T-cell (primary cell): ENCODE results near the gene PPFIA4. TPM values are rescaled to one million over a fixed set of nuclear protein-coding genes. Genes with fewer than 3 reads are reported as not detected.

ENCODE experiments used
- ATAC-seq, 4 experiments: fragments of 200-7000 bp in 3 of 4; fragments of 150-1000 bp in 1 of 4; cut with Tn5 transposase; replicated peaks in 1 of 4; 1 replicate in 3 of 4; 2 replicates in 1 of 4; pipeline ENCODE4 v1.10.0; 2021; ENCODE audit warnings: moderate library complexity in 3 of 4, mild to moderate bottlenecking in 2 of 4, moderate number of reproducible peaks in 1 of 4
- CTCF ChIA-PET, 2 donors: fragments of 300-600 bp; sonication (Branson Sonifier 250); formaldehyde crosslinking; loops; one replicate each; lab custom pipeline; 2022; ENCODE audit warnings: antibody characterized with exemption in 2 of 2; lab: Charles Lee
- POLR2A ChIA-PET, 2 donors: fragments of 300-600 bp; sonication (Branson Sonifier 250); formaldehyde crosslinking; loops; one replicate each; lab custom pipeline; 2022; ENCODE audit warnings: antibody characterized with exemption in 2 of 2; lab: Charles Lee
- DNase-seq, 35 experiments: peaks; one replicate each; pipeline versions ENCODE4 v3.0.0 to v3.0.0-alpha.2; 2013 to 2023
- H3K27ac ChIP-seq: one replicate; pipeline ENCODE4 v1.5.1; 2013; ENCODE audit warnings: low read length
- H3K27me3 ChIP-seq, 2 experiments: replicated peaks in 1 of 2; 1 replicate in 1 of 2; 2 replicates in 1 of 2; pipeline versions ENCODE4 v1.6.1 to v1.7.0; 2013; ENCODE audit warnings: low read length in 1 of 2, mixed read lengths in 1 of 2; ENCODE audit not compliant: control insufficient read depth in 2 of 2, insufficient read depth in 2 of 2; ENCODE audit errors: extremely low read depth in 1 of 2
- H3K36me3 ChIP-seq, 2 donors: 1 replicate in 1 of 2; 2 replicates in 1 of 2; pipeline versions ENCODE4 v1.6.1 to v1.7.0; 2013; ENCODE audit warnings: low read length in 1 of 2; ENCODE audit not compliant: control insufficient read depth in 2 of 2, insufficient read depth in 1 of 2; ENCODE audit errors: extremely low read depth in 1 of 2
- H3K4me1 ChIP-seq, 2 experiments: 1 replicate in 1 of 2; 2 replicates in 1 of 2; pipeline versions ENCODE4 v1.6.1 to v1.7.0; 2013; ENCODE audit warnings: low read length in 2 of 2, mixed read lengths in 1 of 2; ENCODE audit not compliant: insufficient read depth in 2 of 2, control insufficient read depth in 1 of 2; ENCODE audit errors: extremely low read depth in 1 of 2
- H3K4me3 ChIP-seq, 2 donors: 1 replicate in 1 of 2; 2 replicates in 1 of 2; pipeline versions ENCODE4 v1.5.1 to v1.7.0; 2013; ENCODE audit warnings: mild to moderate bottlenecking in 2 of 2, low read length in 1 of 2, moderate library complexity in 1 of 2; ENCODE audit not compliant: control insufficient read depth in 1 of 2; ENCODE audit errors: extremely low read depth in 1 of 2
- H3K9me3 ChIP-seq: 2 replicates; pipeline ENCODE4 v1.7.0; 2013
- H3K27ac Mint-ChIP-seq, 2 donors: one replicate each; pipeline ENCODE4 v1.8.0; 2020 to 2021; ENCODE audit warnings: mild to moderate bottlenecking in 2 of 2, mixed read lengths in 2 of 2
- H3K27me3 Mint-ChIP-seq, 2 donors: one replicate each; pipeline ENCODE4 v1.8.0; 2021 to 2022; ENCODE audit warnings: mixed read lengths in 2 of 2
- H3K36me3 Mint-ChIP-seq: one replicate; pipeline ENCODE4 v1.8.0; 2021; ENCODE audit warnings: mixed read lengths
- H3K4me1 Mint-ChIP-seq, 3 donors: one replicate each; pipeline ENCODE4 v1.8.0; 2020 to 2022; ENCODE audit warnings: mixed read lengths in 3 of 3, mild to moderate bottlenecking in 1 of 3
- H3K4me3 Mint-ChIP-seq, 3 donors: one replicate each; pipeline ENCODE4 v1.8.0; 2020 to 2022; ENCODE audit warnings: mild to moderate bottlenecking in 3 of 3, mixed read lengths in 3 of 3, moderate library complexity in 3 of 3
- H3K9me3 Mint-ChIP-seq, 3 donors: one replicate each; pipeline ENCODE4 v1.8.0; 2020 to 2022; ENCODE audit warnings: mixed read lengths in 3 of 3
- WGBS: methylation state at CpG from one replicate; pipeline ENCODE4 v1.1.5; 2013; ENCODE audit warnings: missing lambda C conversion rate; ENCODE audit not compliant: insufficient coverage; 5-methylcytosine and 5-hydroxymethylcytosine counted together
- total RNA-seq, 35 experiments: library from RNA in 6 of 35; stranded (reverse) in 6 of 35; fragments of 120-200 nt in 1 of 35; gene quantifications; one replicate each; pipeline versions ENCODE4 v1.2.1 to v1.2.4 and lab custom pipeline; 2013 to 2026

PPFIA4 gene
- total RNA-seq, 5 donors from 2014 or later (not counting 1 experiment from before 2014, with no cell fraction given), result 0.66 to 2.0 (median 1.7) TPM

- POLR2A ChIA-PET, result no interaction called here
- no peak overlapping the region for H3K4me3 Mint-ChIP-seq
- ATAC-seq, result no peak
Measured at GRCh38 chr1:203069030-203069747, 42.9 kb downstream of the PPFIA4 start.

GRCh38 chr1:203072002-203072602 is 45.8 kb downstream of the PPFIA4 start:
- Histone ChIP-seq H3K4me1 (peaks cover 0 to 11% of the 10 kb centered on the region in 2 experiments), H3K36me3 (no peaks in the 10 kb centered on the region), H3K27ac (no peak overlapping the region), H3K9me3 (no peaks in the 10 kb centered on the region), H3K4me3 (no peak overlapping the region), H3K27me3 (peaks cover 0 to 30% of the 10 kb centered on the region in 2 experiments)
- Mint-ChIP-seq H3K27me3 (peaks cover 32 to 35% of the 10 kb centered on the region in 2 donors), H3K27ac (no peak overlapping the region), H3K36me3 (no peaks in the 10 kb centered on the region), H3K9me3 (no peaks in the 10 kb centered on the region), H3K4me3 (no peak overlapping the region), H3K4me1 (peaks cover 5 to 11% (median 6%) of the 10 kb centered on the region in 3 donors)
- WGBS, result 79% methylated on average over 2 of the region's 7 CpGs
- ChIA-PET POLR2A (no interaction called here), CTCF (no interaction called here)
- DNase-seq (no peak), ATAC-seq (no peak)

More at GRCh38 chr1:203069030-203069747, 42.9 kb downstream of the PPFIA4 start:
- no peak for DNase-seq
- Mint-ChIP-seq H3K36me3 (no peaks in the 10 kb centered on the region), H3K27me3 (peaks cover 15 to 16% of the 10 kb centered on the region in 2 donors), H3K9me3 (no peaks in the 10 kb centered on the region), H3K4me1 (no peaks in the 10 kb centered on the region), H3K27ac (no peak overlapping the region)
- CTCF ChIA-PET, result no interaction called here
- no peak overlapping the region for H3K4me3 ChIP-seq
- no peaks in the 10 kb centered on the region for H3K36me3 ChIP-seq
- H3K9me3 ChIP-seq, result no peaks in the 10 kb centered on the region
- WGBS, result 67% methylated on average over 1 of the region's 4 CpGs
- H3K4me1 ChIP-seq, result no peaks in the 10 kb centered on the region
- no peak overlapping the region for H3K27ac ChIP-seq
- peaks cover 0 to 3% of the 10 kb centered on the region in 2 experiments for H3K27me3 ChIP-seq

DNA sequence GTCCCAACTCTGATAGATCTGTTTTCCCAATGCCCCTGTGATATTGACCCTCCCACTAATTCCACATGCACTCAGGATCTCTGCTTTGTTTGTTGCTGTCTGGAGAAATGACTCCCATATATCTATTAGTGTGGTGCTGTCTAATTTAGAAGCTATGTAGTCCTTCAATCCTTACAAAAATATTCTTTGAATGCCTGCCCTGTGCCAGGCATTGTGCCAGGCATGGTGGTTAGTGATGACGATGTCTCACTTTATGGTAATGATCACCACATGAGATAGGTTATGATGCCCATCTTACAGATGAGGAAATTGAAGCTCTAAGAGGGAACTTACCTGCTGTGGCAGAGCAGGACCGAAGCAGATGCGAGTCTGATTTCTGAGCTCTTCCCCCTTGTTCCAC is 46.6 kb downstream of the PPFIA4 start:
- Histone ChIP-seq H3K36me3 (no peaks in the 10 kb centered on the region), H3K27me3 (peaks cover 0 to 37% of the 10 kb centered on the region in 2 experiments), H3K4me3 (no peak overlapping the region), H3K27ac (no peak overlapping the region), H3K4me1 (peaks cover 0 to 11% of the 10 kb centered on the region in 2 experiments), H3K9me3 (no peaks in the 10 kb centered on the region)
- CTCF ChIA-PET, result no interaction called here
- Mint-ChIP-seq H3K36me3 (no peaks in the 10 kb centered on the region), H3K4me1 (peaks cover 5 to 11% (median 6%) of the 10 kb centered on the region in 3 donors), H3K27ac (no peak overlapping the region), H3K9me3 (no peaks in the 10 kb centered on the region), H3K4me3 (no peak overlapping the region), H3K27me3 (peaks cover 40 to 43% of the 10 kb centered on the region in 2 donors)
- POLR2A ChIA-PET, result interaction anchor here in 1 of 2 donors (0.5 kb wide), 1 partner anchor 687 kb away, joined by 3 read pairs; no protein-coding TSS in a partner anchor
- DNase-seq, result no peak
- 80% methylated on average over 3 of the region's 3 CpGs for WGBS
- ATAC-seq, result no peak

DNA sequence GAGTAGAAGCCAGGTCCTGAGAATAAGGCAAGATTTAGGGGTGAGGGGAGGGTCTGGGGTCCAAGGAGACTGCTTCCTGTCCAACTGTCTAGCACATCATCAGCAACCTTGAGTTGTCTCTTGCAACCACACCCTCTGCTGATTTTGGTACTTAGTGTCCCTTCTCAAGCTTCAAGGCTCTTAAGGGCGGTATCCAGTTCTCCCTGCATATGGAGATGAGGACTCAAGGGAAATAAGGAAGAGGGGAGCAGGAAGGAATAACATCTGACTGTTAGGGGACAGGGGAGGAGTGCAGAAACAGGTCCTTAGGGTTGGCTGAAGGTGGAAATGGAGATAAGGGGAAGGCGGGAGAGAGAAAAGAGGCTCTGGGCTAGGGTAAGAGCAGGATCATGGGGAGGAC is 47.2 kb downstream of the PPFIA4 start:
- peaks cover 0 to 41% of the 10 kb centered on the region in 2 experiments for H3K27me3 ChIP-seq
- DNase-seq (no peak), ATAC-seq (no peak)
- H3K9me3 Mint-ChIP-seq, result no peaks in the 10 kb centered on the region
- H3K36me3 ChIP-seq, result no peaks in the 10 kb centered on the region
- H3K4me3 Mint-ChIP-seq, result no peak overlapping the region
- no peaks in the 10 kb centered on the region for H3K9me3 ChIP-seq
- peaks cover 5 to 11% (median 6%) of the 10 kb centered on the region in 3 donors for H3K4me1 Mint-ChIP-seq
- no peak overlapping the region for H3K27ac Mint-ChIP-seq
- CTCF ChIA-PET, result no interaction called here
- H3K36me3 Mint-ChIP-seq, result no peaks in the 10 kb centered on the region
- H3K27me3 Mint-ChIP-seq, result peaks cover 44 to 47% of the 10 kb centered on the region in 2 donors
- no peak overlapping the region for H3K4me3 ChIP-seq
- POLR2A ChIA-PET, result no interaction called here
- H3K27ac ChIP-seq, result no peak overlapping the region
- peaks cover 0 to 11% of the 10 kb centered on the region in 2 experiments for H3K4me1 ChIP-seq
- 94% methylated on average over 2 of the region's 2 CpGs for WGBS

GRCh38 chr1:203074610-203075009 is 48.3 kb downstream of the PPFIA4 start:
- Mint-ChIP-seq H3K27ac (no peak overlapping the region), H3K4me1 (peaks cover 5 to 11% (median 6%) of the 10 kb centered on the region in 3 donors), H3K36me3 (no peaks in the 10 kb centered on the region), H3K9me3 (no peaks in the 10 kb centered on the region), H3K4me3 (peak overlapping the region in 1 of 3 donors; percentile 76), H3K27me3 (peaks cover 47 to 52% of the 10 kb centered on the region in 2 donors)
- POLR2A ChIA-PET, result no interaction called here
- peaks cover 0 to 11% of the 10 kb centered on the region in 2 experiments for H3K4me1 ChIP-seq
- H3K36me3 ChIP-seq, result no peaks in the 10 kb centered on the region
- H3K4me3 ChIP-seq, result no peak overlapping the region
- DNase-seq, result no peak
- CTCF ChIA-PET, result no interaction called here
- no peaks in the 10 kb centered on the region for H3K9me3 ChIP-seq
- H3K27me3 ChIP-seq, result peaks cover 0 to 45% of the 10 kb centered on the region in 2 experiments
- H3K27ac ChIP-seq, result no peak overlapping the region
- no peak for ATAC-seq

DNA sequence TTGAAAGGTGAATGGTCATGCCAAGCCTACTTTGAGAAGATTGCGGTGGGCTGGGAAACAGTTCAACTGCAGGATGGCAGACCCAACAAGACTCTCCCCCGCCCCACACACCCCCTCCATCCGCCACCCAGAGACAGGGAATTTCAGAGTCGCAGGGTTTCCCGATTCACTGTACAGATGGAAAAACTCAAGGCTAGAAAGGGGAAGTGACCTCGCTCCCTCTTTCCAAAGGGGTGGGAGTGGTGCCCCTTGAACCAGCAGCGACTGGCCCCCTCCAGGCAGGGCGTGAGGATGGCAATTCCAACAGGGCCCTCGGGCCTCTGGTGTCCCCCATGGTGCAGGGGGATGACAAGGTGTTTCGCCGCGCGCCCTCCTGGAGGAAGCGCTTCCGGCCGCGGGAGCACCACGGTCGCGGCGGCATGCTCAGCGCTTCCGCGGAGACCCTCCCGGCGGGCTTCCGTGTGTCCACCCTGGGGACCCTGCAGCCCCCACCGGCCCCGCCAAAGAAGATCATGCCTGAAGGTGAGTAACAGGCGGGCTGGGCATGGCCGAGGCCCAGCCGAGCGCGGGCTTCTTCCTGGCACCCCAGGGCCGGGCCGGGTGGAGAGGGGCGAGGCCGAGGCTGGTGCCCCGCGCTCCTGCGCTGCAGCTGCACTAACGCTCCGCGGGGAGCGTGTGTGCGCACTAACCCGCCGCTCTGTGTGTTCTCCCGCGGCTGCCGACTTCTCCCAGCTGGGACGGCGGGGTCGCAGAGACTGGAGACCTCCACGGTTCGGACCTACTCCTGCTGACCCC is 49.1 kb downstream of the PPFIA4 start:
- ChIA-PET POLR2A (no interaction called here), CTCF (no interaction called here)
- peak overlapping the region in 1 of 2 donors; percentile 51 for H3K4me3 ChIP-seq
- peaks cover 0 to 11% of the 10 kb centered on the region in 2 experiments for H3K4me1 ChIP-seq
- DNase-seq, result peak in 1 of 35 experiments; percentile 2
- H3K36me3 Mint-ChIP-seq, result no peaks in the 10 kb centered on the region
- 2% methylated on average over 52 of the region's 56 CpGs for WGBS
- ATAC-seq, result peak in 3 of 4 experiments; percentile 42 to 58 (median 52)
- H3K4me3 Mint-ChIP-seq, result peak overlapping the region in 1 of 3 donors; percentile 76
- H3K27ac Mint-ChIP-seq, result no peak overlapping the region
- H3K27me3 Mint-ChIP-seq, result peaks cover 47 to 59% of the 10 kb centered on the region in 2 donors
- H3K9me3 ChIP-seq, result no peaks in the 10 kb centered on the region
- H3K27ac ChIP-seq, result no peak overlapping the region
- no peaks in the 10 kb centered on the region for H3K9me3 Mint-ChIP-seq
- H3K27me3 ChIP-seq, result peaks cover 0 to 51% of the 10 kb centered on the region in 2 experiments
- peaks cover 5 to 11% (median 6%) of the 10 kb centered on the region in 3 donors for H3K4me1 Mint-ChIP-seq
- no peaks in the 10 kb centered on the region for H3K36me3 ChIP-seq
